ENCODE data around the gene GALNT17.

The GALNT17 gene

DNA sequence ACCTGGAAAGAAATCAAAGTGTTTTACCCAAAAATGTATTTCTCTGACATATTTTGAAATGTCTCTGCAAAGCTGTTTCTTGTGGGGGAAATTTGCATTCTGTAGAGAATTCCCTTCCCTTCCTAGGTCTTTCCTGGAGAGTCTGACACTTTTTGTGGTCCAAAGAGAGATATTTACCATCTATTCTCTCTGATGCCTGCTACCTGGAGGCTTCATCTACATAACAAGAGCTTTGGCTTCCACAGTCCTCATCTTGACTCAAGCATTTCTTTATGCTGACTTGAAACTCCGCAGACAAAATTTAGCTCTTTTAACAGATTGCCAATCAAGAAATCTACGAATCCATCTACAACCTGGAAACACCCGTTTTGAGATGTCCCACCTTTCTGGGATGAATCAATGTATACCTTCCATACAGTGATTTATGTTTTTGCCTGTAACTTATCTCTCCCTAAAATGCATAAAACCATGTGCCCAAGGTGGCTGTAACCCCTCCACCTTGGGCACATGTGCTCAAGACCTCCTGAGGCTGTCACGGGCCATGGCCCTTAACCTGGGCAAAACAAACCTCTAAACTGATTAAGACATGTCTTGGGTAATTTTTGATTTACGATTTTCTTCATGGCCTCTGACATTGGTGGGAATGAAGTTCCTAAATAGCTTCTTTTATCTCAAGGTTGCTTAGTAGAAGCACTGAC, 334.7 kb downstream of the GALNT17 start:
- no peak for DNase-seq

DNA sequence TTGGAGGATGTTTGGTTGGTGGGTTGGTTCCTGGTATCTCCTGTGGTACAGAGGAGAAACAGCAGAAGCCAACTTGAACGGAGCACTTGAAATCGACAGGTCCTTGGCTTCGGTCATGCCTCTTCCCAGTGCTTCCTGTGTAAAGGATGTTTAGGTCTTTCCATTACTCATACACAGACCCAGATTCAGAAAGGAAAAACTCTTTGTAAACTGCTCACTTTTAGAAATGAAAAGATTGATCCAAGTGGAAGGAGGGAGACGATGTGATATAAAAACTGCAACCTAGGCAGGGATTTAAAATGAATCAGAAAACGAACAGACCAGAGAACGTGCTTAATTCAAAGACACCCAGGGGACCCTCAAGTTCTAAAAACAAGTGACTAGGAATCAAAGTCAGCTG, 338.4 kb downstream of the GALNT17 start:
- DNase-seq: no peak

DNA sequence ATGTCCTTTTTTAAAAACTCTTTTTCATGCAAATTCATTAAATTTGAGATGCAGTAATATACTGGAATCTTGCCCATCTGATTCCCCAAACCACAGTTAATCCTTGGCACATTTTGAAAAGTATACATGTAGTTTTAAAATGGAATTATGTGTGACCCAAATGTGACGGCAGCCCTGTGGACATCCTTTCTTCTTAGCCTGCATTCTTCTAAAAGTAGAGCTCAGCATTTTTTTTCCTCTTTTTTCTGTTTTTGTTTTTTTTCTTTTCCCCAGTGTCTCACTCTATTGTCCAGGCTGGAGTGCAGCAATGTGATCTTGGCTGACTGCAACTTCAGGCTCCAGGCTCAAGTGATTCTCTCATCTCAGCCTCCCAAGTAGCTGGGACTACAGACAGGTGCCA, 338.9 kb downstream of the GALNT17 start:
- DNase-seq: no peak

DNA sequence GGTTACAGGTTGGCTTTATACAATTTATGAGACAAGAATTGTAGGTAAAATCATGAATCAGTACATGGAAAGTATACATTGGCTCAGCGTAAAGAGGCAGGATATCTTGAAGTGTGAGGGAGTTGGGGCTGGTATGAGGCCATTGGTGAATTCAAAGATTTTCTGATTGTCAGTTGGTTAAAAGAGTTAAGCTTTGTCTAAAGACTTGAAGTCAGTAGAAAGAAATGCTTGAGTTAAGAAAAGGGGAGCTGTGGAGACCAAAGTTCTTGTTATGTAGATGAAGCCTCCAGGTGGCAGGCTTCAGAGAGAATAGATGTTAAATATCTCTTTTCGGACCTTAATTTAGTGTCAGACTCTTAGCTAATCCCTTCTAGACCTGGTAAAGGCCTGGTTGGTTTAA, 341.0 kb downstream of the GALNT17 start:
- no peak for DNase-seq

DNA sequence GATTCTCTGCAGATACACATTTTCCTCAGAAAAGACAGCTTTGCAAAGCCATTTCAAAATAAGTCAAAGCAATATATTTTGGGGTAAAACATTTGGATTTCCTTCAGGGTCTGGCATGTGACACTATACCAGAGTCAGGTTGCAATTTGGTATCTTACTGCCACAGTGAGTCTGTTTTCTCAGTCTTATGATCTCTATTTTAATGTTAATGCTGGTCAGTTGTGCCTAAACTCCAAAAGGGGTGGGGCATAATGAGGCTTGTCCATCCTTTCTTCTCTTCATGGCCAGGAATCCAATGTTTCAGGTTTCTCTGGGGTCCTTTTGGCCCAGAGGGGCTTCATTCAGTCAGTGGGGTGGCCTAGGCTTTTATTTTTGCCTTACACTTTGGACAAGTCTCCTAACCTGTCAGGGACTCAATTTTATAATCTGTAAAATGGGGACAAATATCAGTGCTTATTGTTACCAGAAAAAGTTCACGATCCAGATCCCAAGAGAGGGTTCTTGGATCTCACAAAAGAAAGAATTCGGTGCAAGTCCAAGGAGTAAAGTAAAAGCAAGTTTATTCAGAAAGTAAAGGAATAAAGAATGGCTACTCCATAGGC, 341.5 kb downstream of the GALNT17 start:
- DNase-seq: no peak

DNA sequence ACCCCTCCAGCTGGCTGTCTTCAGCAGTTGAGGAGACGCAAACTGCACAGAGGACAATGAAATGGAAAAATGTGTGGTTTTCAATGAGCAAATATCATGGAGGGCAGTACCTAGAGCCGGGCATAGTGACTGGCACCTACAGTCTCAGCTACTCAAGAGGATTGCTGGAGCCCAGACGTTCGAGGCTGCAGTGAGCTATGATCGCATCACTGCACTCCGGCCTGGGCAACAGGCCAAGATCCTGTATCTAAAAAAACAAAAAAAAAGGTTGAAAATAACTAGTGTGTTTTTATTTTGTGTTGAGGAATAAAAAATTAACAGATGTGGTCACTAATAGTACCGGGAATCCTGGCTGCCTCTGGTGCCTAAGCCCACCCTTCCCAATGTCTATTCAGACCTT, 345.5 kb downstream of the GALNT17 start:
- DNase-seq: no peak

DNA sequence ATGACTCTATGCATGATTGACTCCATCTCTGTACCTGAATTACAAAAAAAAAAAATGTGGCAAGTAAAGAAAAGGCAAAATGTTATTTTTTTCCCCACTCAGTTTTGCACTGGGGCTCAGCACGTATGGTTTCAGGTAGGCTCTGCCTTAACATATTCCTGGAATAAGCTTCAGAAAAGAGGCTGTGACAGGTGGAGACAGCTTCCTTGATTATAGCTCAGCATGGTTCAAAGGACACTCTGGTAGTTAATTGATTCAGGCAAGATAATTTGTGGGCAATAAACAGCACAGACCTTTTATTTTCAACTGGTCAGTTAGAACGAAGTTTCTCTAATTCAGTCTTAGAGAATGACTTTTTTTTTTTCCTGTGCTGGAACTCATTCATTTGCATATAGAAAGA, 347.3 kb downstream of the GALNT17 start:
- DNase-seq: no peak

DNA sequence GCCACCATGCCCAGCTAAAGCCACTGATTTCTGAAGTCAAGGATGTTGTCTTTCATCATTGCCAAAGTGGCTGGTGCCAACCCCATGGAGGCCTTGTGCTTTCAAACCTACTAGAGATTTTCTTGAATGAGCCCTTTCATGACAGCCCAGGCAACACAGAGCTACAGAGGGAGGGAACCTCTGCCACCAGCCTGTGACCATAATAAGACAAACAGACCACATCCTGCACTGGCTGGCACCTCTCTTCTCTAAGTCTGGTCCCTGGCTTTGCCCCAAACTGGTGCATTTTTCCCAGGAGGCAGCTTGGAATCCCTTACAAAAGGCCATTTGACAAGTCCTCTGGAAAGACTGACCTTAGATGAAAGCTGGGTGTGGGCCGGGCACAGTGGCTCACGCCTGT, 348.8 kb downstream of the GALNT17 start:
- DNase-seq: no peak

DNA sequence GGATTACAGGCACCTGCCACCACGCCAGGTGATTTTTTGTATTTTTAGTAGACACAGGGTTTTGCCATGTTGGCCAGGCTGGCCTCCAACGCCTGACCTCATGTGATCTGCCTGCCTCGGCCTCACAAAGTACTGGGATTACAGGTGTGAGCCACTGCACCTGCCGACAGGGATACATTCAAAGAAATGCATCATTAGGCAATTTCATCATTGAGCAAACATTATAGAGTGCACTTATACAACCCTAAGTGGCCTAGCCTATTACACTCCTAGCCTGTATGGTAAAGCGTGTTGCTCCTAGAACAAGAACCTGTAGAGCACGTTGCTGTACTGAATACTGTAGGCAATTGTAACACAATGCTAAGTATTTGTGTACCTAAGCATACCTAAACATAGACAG, 350.3 kb downstream of the GALNT17 start:
- DNase-seq: no peak

DNA sequence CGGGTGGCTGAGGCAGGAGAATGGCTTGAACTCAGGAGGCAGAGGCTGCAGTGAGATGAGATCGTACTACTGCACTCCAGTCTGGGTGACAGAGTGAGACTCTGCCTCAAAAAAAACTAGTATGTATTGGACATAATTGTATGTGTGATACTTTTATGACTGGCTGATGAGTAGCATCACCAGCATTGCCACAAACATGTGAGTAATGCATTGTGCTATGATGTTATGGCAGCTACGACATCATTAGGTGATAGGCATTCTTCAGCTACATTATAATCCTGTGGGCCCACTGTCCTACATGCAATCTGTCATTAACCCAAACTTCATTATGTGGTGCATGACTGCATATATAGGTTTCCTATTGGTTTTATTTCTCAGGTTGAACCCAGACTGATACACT, 352.4 kb downstream of the GALNT17 start:
- no peak for DNase-seq

DNA sequence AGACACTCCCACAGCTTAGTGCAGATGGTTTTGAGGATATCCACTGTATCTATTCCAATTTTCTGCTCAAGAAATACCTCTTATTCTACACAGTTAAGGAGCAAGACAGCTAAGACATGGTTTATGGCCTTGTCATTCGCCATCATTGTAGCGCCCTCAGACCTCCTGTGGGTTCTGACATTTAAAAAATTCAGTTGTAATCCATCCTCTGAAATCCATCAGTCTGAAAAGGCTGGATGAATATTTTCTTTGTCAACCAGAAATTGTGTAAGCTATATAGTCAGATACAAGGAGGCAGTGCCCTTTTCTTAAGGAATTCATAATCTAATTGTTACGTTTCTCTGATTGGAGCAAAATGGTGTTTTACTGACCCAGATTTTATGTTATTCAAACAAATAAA, 353.6 kb downstream of the GALNT17 start:
- no peak for DNase-seq

DNA sequence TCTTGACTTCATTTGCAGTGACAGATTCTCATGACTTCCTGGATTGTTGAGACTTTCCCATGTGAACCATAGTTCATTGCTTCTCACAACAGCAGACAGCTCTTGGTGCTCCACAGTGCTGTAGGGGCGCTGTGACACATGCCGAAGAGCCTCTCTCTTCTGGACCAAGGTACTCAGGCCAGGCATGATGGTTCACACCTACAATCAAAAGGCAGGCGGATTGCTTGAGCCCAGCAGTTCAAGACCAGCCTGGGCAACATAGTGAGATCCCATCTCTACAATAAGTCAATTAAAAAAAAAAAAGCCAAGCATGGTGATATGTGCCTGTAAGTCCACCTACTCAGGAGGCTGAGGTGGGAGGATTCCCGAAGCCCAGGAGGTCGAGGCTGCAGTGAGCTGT, 354.5 kb downstream of the GALNT17 start:
- no peak for DNase-seq

DNA sequence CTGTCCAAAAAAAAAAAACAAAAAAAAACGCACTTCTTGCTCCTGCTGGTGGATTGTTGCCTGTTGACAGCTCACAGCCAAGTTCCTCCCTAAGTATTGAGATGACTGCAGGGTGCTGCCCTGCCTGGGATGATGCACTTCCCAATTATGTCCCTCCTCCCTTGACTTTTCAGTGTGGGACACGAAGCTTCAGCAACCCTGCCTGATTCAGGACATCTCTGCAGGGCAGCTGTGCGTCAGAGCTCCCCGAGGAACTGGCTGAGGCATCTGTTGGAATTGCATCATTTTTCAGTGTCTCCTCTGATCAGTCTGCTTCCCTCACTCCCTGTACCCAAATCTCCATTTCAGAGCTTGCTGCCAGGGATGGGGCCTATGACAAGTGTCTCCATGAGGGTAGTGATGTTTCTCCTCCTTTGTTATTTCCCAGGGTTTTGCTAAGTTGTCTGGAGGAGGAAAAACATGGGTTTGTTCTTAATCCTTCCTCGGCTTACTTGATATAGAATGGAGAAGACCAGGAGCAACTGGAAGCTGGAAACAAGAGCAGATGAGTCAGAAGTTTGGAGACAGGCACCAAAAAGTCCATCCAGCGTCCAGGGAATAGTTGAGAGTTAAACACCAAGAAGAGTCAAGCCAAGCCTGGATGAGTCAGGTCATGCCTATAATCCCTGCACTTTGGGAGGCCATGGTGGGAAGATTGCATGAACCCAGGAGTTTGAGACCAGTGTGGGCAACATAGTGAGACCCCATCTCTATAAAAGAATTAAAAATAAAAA, 355.1 kb downstream of the GALNT17 start:
- DNase-seq: no peak

DNA sequence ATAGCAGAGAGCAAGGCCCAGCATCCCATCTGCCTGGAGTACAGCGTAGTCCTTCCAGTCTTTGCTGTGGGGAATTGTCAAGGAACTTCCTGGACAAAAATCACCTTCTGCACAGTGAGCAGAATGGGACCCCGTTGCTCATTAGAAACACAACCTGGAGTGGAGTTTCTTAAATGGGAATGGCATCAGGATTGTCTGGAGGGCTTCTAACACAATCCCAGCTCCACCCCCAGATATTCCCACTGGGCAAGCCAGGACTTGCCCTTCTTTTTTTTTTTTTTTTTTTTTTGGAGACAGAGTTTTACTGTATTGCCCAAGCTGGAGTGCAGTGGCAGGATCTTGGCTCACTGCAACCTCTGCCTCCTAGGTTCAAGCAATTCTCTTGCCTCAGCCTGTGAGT, 356.4 kb downstream of the GALNT17 start:
- DNase-seq: no peak

DNA sequence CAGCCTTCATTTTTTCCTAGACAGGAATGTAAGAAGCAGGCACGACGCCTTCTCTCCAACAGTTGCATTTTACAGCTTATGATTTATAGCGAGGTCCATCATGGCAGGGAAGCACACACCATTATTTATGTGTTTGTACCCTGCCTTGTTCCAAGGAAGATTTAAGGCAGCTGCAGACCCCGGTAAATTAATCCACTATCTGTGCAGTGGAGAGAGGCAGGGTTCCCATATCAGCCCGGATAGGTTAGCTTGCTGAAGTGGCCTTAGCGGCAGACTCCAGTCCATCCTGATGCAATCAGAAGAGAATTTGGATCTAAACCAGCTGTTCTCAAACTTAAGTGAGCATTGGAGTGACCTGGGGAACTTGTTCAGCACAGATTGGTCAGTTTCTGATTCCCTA, 359.4 kb downstream of the GALNT17 start:
- no peak for DNase-seq

DNA sequence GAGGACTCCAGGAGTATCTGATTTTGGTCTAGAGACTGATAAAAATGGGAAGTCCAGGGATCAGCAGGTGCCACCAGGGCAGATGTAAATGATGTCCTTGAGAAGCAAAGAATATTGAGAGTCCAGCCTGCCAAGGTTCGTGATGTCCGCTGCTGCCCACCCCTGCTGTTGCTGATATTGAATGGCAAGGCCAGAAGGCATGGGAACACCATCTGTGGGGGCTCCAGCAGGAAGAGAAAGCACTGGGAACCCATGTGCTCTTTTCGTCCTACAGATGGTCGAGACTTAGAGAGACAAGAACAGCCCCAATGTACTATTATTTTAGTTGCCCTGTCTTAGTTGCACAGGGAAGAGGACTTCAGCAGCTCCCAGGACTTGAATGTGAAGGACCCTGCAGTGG, 363.9 kb downstream of the GALNT17 start:
- DNase-seq: no peak

DNA sequence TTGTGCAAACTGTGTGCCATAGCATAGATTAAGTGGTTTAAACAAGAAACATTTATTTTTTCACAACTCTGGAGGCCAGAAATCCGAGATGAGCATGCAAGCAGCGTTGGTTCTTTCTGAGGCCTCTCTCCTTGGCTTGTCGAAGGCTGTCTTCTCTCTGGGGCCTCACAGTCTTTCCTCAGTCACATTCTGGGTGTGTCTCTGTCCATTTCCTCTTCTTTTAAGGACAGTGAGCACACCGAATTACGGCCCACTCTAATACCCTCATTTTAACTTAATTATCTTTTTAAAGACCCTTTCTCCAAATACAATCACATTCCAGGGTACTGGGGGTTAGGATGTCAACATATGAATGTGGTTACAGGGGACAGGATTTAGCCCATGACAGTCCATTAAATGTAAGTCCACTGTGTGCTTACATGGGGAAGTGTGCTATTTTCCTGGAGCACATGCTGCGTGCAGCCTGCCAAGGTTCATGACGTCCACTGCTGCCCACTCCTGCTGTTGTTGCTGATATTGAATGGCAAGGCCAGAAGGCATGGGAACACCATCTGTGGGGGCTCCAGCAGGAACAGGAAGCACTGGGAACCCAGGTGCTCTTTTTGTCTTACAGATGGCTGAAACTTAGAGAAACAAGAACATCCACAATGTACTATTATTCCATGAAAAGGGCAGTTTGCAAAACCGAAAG, 365.5 kb downstream of the GALNT17 start:
- no peak for DNase-seq

DNA sequence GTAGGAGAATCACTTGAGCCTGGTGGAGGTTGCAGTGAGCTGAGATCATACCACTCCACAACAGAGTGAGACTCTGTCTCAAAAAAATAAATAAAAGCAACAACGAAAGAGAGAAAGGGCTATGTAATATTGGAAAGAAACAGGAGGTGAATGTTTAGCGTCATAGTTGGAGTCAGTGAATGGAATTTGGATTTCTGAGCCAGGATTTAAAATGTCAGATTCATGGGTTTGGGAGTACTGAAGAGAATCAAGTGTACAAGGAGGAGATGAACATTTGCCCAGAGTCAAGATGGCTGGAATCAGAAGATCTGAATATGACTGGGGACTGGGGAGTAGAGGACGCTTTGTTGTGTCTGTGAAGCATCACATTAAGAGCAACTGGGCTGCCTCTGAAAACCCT, 366.4 kb downstream of the GALNT17 start:
- DNase-seq: no peak

DNA sequence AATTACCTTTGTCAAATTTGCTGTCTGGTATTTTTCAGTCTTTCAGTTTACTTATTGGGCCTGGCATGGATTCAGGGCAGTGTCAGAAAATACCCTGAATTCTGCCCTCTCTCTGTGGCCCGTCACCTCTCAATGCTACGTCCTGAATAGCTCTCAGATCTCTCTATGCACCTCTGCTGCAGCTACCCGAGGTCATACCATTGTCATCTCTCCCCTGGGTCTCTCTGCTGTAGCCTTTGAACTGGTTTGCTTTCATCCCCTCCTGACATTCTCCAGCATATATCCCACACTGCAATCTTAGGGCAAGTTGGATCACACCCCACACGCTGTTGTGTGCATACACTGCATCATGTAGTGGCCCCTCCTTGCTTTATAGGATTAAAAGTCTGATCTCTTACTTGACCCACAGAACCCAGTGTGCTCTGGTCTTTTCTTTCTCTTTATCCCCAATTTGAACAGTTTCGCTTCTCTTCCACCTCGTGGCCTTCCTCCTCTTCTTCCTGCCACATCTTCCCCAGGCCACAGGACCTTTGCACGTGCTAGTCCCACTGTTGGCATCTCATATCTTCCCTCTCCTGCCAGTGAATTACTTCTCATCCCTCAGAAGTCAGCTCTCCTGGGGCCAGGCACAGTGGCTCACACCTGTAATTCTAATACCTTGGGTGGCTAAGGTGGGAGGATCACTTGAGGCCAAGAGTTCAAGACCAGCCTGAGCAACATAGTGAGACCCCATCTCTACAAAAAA, 372.9 kb downstream of the GALNT17 start:
- no peak for DNase-seq

DNA sequence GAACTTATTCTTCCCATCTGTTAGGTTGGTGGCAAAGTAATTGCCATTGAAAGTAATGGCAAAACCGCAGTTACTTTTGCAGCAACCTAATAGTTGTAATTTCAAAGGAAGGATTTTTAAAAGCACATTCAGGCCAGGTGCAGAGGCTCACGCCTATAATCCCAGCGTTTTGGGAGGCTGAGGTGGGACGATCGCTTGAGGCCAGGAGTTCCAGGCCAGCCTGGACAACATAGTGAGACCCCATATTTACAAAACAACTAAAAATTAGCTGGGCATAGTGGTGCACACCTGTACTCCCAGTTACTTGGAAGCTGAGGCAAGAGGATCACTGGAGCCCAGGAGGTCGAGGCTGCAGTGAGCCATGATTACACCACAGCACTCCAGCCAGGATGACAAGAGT, 374.9 kb downstream of the GALNT17 start:
- DNase-seq: no peak

DNA sequence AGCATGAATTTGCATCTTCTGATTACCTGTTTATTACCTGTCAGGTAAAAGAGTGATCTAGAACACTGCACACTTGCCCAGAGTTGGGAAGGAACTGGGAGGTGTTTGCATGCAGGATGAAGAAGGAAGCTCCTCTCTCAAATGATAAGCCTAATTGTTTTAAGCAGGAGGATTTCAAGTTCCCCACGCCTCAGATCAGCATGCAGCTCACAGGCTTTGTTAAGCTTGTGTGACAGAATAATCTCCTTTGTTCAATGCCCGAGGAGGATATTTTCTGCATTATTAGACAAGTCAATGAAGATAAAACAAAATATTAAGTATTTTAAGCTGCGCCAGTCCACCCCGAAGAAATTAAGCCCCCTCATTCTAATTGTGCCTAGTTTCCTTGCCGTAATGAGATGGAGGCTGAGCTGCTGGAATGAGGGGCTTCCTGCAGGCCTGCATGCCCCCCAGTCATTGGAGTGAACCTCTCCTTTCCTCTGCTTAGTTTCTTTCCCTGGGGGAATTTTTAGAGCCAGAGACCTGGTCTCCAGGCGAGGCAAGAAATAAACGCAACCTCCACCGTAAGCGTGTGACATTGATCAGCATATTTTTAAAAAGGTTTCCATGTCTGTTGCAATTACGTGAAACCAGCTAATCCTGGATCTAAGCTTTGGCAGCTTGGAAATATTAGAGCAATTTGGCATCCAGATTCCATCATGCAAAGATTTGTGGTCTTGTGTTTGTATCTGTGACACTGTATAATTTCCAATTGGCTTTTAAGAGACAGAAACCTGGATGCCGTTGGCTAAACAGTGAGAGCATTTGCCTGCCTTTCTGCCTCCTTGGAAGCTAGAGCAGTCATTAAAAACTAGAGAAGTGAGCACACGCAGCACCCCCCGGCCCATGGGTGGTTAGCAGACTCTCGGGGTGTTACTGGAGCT, 376.0 kb downstream of the GALNT17 start:
- no peak for DNase-seq

DNA sequence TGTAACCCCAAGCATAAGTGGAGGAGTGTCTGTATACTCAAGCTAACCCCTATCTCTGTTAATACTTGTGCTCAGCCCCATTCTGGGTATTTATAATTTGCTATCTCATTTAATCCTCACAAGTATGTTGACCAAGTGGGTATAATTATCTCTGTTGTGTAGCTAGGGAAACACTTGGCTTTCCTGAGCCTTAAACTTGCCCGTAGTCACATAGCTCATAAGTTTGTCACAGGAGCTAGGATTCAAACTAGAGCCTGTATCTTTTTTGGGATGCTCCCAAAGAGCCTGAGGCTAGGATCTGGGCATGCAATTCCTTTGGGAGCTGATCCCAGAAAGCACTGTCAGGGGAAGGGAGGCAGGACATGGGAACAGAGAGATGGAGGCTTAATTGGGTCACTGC, 377.4 kb downstream of the GALNT17 start:
- DNase-seq: no peak

All from NCI-H1436 treated with DMSO at 0.1 percent for 48 hours (cell line).